ENCODE measurements around the gene SAMHD1.
"Not testable (repeated sequence)": the region's sequence is repeated elsewhere in the genome, so short reads cannot be mapped to it uniquely, and the experiment has no call there.

The SAMHD1 gene

DNA sequence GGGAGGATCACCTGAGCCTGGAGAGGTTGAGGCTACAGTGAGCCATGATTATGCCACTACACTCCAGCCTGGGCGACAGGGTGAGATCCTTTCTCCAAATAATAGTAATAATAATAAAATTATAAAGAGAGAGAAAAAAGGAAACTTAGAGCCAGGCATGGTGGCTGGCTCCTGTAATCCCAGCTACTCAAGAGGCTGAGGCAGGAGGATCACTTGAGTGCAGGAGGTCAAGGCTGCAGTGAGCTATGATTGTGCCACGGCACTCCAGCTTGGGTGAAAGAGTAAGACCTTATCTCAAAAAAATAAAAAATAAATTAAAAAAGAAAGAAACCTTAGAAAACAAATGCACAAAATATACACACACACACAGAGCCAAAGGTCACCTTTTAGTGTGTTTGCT is 5.2 kb upstream of the SAMHD1 start:
- H3K27ac ChIP-seq = no peak overlapping the region
- DNase-seq (ENCODE audit: low read depth, low spot score) = no peak

- DNase-seq (ENCODE audit: low read depth, low spot score) = no peak
- no peak overlapping the region for H3K27ac ChIP-seq
These were observed 4.5 kb upstream of the SAMHD1 start for GRCh38 chr20:36956016-36956415.

DNA sequence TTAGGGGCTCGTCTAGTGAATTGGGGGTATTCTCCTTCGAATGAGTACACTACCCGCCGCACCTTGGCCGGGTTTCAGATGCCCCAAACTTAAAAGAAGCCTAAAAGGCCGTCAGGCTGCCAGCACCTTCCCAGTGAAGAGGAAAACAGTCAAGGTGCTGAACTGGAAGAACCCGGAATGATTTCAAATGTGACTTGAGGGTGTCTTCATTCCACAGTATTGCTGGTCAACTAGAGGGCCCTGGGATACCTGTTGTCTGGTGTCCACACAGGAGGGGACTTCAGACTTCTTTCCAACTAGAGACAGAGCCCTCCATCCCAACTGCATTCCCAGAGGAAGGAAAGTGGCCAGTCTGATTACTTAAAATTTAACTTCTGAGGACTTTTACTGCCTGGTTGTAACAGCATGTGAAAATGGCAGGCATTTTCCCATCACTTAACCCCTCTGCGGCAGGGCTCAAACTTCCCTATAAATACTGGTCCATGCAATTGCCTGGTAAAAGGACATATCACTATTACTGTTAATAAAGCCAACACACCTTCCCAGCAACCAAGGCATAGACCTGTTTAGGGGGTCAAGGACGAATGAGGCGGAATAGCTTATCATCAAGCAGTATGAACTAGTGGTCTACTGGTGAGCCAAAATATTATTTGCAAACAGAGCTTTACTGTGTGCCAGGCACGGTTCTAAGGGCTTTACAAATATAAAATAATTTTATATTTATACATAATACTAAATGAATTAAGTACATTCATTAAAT is 651 bp upstream of the SAMHD1 start:
- no peak for DNase-seq (ENCODE audit: low read depth, low spot score)
- H3K27ac ChIP-seq = no peak overlapping the region

DNA sequence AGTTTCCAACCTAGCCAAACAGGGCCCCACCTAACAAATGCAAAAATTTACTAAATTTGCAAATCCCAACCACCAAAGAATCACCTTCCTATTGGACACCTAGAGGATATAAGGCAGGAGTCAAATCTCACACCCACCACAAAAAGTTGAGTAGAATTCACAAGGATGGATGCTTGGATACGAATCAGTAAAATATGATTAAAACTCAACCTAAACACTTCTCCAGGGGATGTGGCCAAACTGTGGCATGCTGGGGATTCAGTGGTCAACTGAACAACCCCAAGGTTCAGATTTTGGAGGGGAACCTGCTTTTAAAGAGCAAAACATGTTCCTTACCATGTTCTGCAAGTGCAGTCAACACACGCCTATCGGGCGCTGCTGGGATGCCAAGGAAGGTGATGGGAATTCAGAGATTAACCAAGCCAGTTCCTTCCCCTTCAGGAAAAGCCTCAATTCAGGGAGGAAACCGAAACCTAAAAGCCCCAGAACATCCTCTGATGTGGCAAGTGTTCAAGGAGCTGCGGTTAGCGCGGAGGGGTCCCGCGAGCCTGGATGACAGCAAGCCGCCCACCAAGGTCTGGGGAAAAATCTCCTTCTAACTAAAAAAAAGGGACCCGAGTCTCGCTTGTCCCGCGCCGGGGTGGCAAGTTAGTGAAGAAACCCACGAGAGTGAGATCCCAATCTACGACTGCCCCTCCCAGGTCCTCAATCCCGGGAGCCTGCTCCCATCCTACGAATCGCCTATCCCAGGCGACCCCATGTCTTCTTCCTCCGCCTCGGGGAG is 902 bp downstream of the SAMHD1 start:
- DNase-seq (ENCODE audit: low read depth, low spot score) = no peak
- H3K27ac ChIP-seq = no peak overlapping the region

DNA sequence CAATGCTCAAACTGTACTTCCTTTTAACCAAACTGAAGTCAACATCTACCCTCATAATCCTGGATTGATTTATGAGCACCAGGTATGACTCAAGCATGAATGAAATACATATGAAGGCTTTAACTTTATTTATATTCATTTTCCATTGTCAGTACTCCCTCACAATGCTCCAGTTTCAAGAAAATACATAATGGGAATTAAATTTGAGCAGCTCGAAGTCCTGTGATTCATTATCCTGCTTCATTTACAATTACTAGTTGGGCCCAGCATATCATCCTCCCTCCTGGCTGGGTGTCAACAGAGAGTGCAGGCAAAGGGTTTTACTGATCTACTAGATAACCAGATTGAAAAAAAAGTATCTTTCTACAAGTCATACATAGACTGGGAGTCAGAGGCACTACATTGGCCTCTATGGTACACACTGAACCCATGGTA is 10.1 kb downstream of the SAMHD1 start:
- peak; percentile 29 for DNase-seq (ENCODE audit: low read depth, low spot score)
- no peak overlapping the region for H3K27ac ChIP-seq

GRCh38 chr20:36937402-36937770 is 14.1 kb downstream of the SAMHD1 start:
- DNase-seq (ENCODE audit: low read depth, low spot score) = no peak
- no peak overlapping the region for H3K27ac ChIP-seq

DNA sequence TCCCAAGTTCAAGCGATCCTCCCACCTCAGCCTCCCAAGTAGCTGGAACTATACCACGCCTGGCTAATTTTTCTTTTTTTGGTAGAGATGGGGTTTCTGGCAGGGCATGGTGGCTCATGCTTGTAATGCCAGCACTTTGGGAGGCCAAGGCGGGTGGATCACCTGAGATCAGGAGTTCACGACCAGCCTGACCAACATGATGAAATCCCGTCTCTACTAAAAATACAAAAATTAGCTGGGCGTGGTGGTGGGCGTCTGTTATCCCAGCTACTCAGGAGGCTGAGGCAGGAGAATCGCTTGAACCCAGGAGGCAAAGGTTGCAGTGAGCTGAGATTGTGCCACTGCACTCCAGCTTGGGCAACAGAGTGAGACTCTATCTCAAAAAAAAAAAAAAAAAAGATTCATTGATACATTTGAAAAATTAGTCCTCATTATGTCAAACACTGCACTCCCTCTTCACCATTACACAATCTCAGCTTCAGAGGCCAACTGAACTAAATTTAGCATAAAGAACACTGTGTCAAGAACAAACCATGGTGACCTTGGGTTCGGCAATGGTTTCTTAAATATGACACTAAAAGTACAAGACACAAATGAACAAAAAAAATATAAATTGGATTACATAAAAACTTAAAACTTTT is 14.6 kb downstream of the SAMHD1 start:
- DNase-seq (ENCODE audit: low read depth, low spot score); H3K27ac ChIP-seq: not testable (repeated sequence)

DNA sequence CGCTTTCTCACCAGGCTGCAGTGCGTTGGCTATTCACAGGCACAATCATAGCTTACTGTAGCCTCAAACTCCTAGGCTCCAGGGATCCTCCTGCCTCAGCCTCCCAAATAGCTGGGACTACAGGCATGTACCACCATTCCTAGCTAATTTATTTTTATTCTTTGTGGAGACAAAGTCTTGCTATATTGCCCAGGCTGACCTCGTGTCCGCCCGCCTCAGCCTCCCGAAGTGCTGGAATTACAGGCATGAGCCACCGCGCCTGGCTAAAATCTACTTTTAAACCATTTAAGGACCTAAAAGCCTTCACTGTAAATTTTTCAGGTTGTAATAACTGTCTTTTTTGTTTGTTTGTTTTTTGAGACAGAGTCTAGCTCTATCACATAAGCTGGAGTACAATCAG is 15.2 kb downstream of the SAMHD1 start:
- no peak overlapping the region for H3K27ac ChIP-seq
- DNase-seq (ENCODE audit: low read depth, low spot score) = no peak

DNA sequence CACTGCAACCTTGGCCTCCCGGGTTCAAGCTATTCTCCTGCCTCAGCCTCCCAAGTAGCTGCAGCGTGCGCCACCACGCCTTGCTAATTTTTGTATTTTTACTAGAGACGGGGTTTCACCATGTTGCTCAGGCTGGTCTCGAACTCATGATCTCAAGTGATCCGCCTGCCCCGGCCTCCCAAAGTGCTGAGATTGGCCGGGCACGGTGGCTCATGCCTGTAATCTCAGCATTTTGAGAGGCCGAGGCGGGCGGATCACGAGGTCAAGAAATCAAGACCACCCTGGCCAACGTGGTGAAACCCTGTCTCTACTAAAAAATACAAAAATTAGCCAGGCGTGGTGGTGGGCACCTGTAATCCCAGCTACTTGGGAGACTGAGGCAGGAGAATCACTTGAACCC is 17.9 kb downstream of the SAMHD1 start:
- DNase-seq (ENCODE audit: low read depth, low spot score); H3K27ac ChIP-seq: not testable (repeated sequence)

DNA sequence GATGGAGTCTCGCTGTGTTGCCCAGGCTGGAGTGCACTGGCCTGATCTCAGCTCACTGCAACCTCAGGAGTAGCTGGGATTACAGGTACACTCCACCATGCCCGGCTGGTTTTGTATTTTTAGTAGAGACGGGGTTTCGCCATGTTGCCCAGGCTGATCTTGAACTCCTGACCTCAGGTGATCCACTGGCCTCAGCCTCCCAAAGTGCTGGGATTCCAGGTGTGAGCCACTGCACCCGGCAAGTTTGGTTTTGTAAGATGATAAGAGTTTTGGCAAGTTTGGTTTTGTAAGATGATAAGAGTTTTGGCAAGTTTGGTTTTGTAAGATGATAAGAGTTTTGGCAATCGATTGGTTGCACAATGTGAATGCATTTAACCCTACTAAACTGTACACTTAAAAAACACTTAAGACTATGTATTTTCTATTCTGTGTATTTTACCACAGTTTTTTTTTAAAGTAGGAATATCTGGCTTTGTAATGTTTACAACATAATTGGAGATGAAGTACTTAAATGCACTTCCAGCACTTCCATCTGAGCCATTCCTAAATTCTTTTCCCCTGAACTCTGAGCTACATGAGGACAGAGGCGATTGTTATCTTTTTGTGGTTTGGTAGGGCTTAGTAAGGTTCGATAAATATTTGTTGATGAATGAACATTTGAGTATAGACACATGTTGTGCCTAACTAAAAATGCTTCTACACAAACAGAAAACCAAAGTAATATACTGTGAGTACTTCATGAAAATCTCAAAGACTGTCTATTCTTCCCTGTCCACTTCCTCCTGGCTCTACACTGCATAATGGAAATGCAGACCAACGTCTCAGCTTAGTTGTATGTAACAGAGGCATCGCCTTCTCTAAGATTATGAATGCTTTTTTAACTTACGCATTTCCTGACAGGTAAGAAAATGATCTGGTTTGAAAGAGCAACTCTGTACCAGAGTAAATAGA is 18.8 kb downstream of the SAMHD1 start:
- no peak for DNase-seq (ENCODE audit: low read depth, low spot score)
- no peak overlapping the region for H3K27ac ChIP-seq

DNA sequence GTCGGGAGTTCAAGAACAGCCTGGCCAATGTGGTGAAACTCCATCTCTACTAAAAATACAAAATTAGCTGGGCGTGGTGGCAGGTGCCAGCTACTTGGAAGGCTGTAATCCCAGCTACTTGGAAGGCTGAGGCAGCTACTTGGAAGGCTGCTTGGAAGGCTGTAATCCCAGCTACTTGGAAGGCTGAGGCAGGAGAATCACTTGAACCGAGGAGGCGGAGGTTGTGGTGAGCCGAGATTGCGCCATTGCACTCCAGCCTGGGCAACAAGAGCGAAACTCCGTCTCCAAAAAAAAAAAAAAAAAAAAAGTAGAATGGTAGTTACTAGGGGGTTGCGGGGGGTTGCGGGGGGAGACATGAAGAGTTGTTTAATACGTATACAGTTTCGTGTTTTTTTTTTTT is 19.4 kb downstream of the SAMHD1 start:
- not testable (repeated sequence) for H3K27ac ChIP-seq; DNase-seq (ENCODE audit: low read depth, low spot score)

DNA sequence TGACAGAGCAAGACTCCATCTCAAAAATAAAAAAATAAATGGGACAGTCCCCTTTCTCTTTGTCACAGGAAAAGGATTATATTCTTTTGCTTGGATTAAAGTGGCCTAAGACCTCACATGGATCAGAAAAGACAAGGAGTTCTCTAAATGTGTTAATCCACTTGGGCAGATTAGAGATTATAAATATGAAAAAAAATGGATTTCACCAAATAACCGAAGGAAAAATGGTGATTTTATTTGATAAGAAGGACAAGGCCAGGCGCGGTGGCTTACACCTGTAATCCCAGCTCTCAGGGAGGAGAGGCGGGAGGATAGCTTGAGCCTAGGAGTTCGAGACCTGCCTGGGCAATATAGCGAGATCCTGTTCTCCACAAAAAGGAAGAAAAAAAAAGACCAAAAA is 21.8 kb downstream of the SAMHD1 start:
- no peak overlapping the region for H3K27ac ChIP-seq
- DNase-seq (ENCODE audit: low read depth, low spot score) = no peak

DNA sequence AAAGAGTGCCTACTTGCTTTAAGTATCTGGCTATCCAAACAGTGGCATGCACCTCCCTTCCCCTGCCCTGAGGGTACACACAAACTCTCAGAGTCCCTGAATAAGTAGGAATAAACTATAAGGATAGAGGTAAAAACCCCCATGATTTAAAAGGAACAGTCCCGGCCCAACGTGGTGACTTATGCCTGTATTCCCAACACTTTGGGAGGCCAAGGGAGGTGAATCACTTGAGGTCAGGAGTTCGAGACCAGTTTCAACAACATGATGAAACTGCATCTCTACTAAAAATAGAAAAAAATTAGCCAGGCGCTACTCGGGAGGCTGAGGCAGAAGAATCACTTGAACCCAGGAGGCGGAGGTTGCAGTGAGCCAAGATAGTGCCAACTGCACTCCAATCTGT is 22.2 kb downstream of the SAMHD1 start:
- no peak for DNase-seq (ENCODE audit: low read depth, low spot score)
- no peak overlapping the region for H3K27ac ChIP-seq

GRCh38 chr20:36927704-36928103 is 23.8 kb downstream of the SAMHD1 start:
- no peak overlapping the region for H3K27ac ChIP-seq
- DNase-seq (ENCODE audit: low read depth, low spot score) = no peak

DNA sequence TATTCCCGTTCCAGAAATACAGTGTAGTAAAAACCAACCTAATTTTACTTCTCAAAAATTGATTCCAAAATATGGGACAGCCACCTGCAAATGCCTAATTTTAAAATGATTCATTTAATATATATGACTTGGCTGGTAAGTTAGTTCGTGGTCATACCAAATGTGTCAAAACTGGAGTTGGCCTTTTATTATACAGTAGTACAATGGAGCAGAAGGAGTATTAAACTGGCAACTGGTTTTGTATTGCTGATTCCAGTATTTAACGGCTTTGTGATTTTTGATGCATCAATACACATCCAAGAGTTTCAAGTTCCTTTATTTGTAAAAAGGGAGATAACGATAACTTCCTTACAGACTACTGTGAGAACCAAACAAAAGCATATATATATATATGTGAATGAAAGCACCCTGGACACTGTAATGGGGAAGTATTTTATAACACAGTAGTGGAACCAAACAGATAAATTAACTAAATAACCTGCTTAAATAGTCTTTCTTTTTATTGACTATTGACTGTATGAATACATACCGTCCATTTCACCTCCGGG is 24.8 kb downstream of the SAMHD1 start:
- H3K27ac ChIP-seq = no peak overlapping the region
- no peak for DNase-seq (ENCODE audit: low read depth, low spot score)

DNA sequence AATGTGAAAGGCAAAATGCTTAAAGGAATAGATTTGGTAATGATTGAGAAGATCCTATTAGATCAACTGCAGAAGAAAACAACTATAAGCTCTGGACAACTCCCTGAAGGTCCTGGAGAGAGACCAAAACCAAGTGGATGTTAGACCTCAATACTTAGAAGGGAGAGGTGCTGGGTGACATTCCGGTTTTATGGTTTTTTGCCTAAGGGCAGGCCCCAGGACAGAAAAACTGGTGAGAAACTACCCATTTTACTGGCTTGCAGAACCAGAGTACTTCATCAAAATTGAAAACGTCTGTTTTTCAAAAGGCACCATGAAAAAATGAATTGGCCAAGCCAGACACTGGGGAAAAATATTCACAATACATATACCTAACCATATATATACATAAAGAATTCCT is 26.3 kb downstream of the SAMHD1 start:
- DNase-seq (ENCODE audit: low read depth, low spot score) = no peak
- H3K27ac ChIP-seq = no peak overlapping the region

DNA sequence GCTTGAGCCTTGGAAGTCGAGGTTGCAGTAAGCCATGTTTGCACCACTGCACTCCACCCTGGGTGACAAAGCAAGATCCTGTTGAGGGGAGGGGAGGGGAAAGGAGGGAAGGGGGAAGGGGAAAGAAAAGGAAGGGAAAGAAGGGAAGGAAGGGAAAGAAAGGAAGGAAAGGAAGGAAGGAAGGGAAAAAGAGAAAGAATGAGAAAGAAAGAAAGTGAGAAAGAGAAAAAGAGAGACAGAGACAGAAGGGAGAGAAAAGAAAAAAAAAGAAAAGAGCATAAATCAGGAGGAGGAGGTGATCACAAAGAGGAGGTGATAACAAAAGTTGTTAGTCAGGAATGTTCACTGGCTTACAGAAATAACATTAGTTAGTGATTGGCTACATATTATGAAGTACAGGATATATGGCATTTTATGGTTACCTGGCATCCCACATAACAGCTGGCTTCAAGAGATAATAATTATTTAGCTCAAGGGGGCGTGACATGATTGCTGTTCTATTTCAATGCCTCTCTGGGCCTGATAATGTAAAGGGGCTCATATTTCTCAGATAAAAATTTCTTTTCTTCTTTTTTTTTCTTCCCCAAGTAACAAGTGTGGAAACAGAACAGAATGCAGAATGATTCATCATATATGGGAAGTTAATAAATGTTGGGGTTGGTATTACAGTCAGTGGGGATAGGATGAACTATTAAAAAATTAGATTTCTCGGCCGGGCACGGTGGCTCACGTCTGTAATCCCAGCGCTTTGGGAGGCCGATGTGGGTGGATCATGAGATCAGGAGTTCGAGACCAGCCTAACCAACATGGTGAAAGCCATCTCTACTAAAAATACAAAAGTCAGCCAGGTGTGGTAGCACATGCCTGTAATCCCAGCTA is 27.1 kb downstream of the SAMHD1 start:
- DNase-seq (ENCODE audit: low read depth, low spot score) = no peak
- no peak overlapping the region for H3K27ac ChIP-seq

- no peak overlapping the region for H3K27ac ChIP-seq
- no peak for DNase-seq (ENCODE audit: low read depth, low spot score)
These were observed 31.2 kb downstream of the SAMHD1 start for GRCh38 chr20:36920334-36920730.

DNA sequence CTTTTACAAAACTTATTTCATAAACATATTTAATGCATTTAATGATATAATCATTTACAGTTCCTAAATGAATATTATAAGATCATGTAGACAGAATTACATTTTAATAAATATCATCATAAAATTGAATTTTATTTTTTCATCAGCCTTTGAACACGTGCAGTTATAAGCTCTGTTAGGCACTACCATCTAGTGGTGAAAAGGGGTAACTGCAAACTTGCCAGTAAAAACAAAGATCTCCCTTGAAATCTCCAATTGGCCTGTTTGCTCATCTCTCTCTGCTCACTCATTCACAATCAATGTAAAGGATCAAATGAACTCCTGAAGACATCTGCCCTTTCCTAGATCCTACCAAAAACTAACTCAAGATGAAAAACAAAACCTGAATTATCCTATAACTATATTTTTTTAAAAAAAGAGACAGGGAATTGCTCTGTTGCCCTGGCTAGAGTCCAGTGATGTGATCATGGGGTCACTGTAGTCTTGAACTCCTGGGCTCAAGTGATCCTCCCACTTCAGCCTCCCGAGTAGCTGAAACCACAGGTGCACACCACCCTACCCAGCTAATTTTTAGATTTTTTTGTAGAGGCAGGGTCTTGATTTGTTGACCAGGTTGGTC is 31.7 kb downstream of the SAMHD1 start:
- DNase-seq (ENCODE audit: low read depth, low spot score) = no peak
- H3K27ac ChIP-seq = no peak overlapping the region
